Kidney epithelial cell (primary cell): ENCODE results near the gene LIME1. TPM values are rescaled to one million over a fixed set of nuclear protein-coding genes. Genes with fewer than 3 reads are reported as not detected.

Source experiments
- DNase-seq: peaks from one replicate; pipeline ENCODE4 v3.0.0-alpha.2; 2010; ENCODE audit warnings: low read depth
- H3K27me3 ChIP-seq: 2 replicates; pipeline ENCODE4 v1.6.0; 2011; ENCODE audit warnings: low read length; ENCODE audit not compliant: control insufficient read depth, insufficient read depth
- H3K36me3 ChIP-seq: 2 replicates; pipeline ENCODE4 v1.5.1; 2011; ENCODE audit warnings: low read length; ENCODE audit not compliant: control insufficient read depth, insufficient read depth
- H3K4me3 ChIP-seq: 2 replicates; pipeline ENCODE4 v1.5.1; 2011; ENCODE audit warnings: low read depth, mild to moderate bottlenecking, control low read depth, low read length
- CTCF ChIP-seq: IDR thresholded peaks from 2 replicates; pipeline ENCODE4 v1.5.1; 2011; ENCODE audit warnings: mild to moderate bottlenecking, moderate library complexity, low read length, control low read depth, inconsistent platforms; ENCODE audit not compliant: insufficient read depth, poor library complexity, severe bottlenecking
- total RNA-seq: library from RNA; depleted of rRNA; stranded (reverse); fragments of >200 nt; gene quantifications from 2 replicates; pipeline ENCODE4 v1.2.3, GENCODE V29; 2015

Gene LIME1
- total RNA-seq, 1 donor from 2014 or later, result 9.4 TPM

DNA sequence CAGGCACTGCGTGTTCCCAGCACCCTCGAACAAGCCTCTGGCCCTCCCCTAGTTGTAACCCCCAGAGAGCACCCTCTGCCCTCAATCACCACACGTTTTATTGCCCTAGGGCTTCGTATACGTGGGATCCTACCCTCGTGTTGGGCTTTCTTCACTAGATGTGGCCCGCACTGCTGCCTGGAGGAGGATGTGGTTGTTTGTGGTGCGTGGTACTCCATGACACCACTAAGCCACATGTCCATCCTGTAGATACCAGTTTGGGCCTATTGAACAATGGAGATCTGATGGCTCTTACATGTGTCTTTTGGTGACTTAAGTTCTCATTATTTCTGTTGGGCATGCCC is 20.2 kb downstream of the LIME1 start:
- peaks cover 3% of the 10 kb centered on the region for H3K27me3 ChIP-seq
- H3K4me3 ChIP-seq, result no peak overlapping the region
- no peak for DNase-seq
- TF ChIP-seq CTCF, result no peak
- no peaks in the 10 kb centered on the region for H3K36me3 ChIP-seq

- no peak for TF ChIP-seq CTCF
- Histone ChIP-seq H3K36me3 (no peaks in the 10 kb centered on the region), H3K27me3 (peaks cover 3% of the 10 kb centered on the region), H3K4me3 (no peak overlapping the region)
- DNase-seq, result no peak
These were observed 21.7 kb downstream of the LIME1 start for GRCh38 chr20:63758152-63758551.

GRCh38 chr20:63759377-63759901 is 23.0 kb downstream of the LIME1 start:
- Histone ChIP-seq H3K36me3 (no peaks in the 10 kb centered on the region), H3K27me3 (no peaks in the 10 kb centered on the region), H3K4me3 (no peak overlapping the region)
- TF ChIP-seq CTCF, result no peak
- no peak for DNase-seq

DNA sequence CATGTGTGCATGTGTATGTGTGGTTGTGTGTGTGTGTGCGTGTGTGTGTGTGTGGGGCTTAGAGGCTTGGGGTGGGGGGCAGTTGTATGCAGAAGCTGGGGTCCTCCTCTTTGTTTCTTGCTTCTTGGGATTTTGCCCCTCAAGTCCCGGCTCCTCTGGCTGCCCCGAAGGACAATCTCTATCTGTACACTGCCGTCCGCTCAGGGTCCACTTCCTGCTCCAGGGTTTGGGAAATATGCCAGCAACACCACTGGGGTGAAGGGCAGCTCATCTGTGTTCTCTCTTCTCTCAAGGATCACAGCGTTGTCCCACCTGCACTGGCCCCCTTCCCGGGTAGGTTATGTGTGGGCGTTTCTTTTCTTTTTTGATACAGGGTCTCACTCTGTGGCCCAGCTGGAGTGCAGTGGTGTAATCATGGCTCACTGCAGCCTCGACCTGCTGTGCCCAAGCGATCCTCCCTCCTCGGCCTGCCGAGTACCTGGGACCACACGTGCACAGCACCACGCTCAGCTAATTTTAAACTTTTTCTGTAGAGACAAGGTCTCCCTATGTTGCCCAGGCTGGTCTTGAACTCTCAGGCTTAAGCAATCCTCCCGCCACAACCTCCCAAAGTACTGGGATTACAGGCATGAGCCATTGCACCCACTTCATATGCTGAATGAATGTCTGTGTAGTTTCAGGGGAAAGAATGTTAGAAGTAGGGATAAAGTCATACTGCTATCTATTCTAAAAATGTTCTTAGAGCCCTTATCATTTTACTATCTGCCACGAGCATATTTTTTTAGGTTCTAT is 28.8 kb downstream of the LIME1 start:
- H3K36me3 ChIP-seq, result no peaks in the 10 kb centered on the region
- TF ChIP-seq CTCF, result no peak
- no peaks in the 10 kb centered on the region for H3K27me3 ChIP-seq
- no peak for DNase-seq
- H3K4me3 ChIP-seq, result no peak overlapping the region

DNA sequence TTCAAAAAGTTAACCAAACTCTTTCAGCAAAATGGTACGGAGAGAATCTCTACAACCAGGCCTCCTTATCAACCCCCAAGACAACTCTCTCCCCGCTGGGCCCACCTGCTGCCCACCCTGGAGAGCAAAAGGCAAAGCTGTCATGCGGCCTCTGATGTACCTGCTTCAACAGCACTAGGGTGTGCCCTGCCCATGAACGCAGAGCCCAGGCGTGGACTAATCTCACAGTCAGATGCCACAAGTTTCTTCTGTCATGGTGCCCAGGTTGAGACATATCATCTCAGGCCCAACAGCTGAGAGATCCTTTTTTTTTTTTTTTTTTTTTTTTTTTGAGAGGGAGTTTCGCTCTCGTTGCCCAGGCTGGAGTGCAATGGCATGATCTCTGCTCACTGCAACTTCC is 29.4 kb downstream of the LIME1 start:
- Histone ChIP-seq H3K4me3 (no peak overlapping the region), H3K36me3 (no peaks in the 10 kb centered on the region), H3K27me3 (no peaks in the 10 kb centered on the region)
- TF ChIP-seq CTCF, result no peak
- no peak for DNase-seq
